CD4-positive, alpha-beta T cell treated with Interferon alpha-2 for 1 hour (primary cell): ENCODE data around the gene MCTP1.

ENCODE experiments used
- DNase-seq, 2 donors: peaks; one replicate each; pipeline ENCODE4 v3.0.0-alpha.2; 2020 to 2022

The MCTP1 gene

DNA sequence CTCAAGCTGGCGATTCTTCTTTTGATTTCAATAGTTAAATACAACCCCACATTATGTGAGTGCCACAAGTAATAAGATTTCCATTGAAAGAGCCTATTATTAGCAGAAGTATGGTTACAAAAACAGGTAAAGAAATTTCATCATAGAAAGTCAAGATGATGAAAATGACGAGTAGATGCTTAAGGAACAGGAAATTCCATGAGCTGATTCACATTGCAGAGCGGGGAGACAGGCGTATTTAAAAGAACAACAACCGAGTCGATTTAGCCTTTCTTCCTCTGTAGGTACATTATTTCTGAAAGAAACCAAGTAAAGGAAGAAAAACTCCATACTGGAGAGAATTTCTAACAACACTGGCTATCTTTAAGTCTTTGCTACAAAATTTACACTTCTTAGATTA, 356.0 kb downstream of the MCTP1 start:
- no peak for DNase-seq

DNA sequence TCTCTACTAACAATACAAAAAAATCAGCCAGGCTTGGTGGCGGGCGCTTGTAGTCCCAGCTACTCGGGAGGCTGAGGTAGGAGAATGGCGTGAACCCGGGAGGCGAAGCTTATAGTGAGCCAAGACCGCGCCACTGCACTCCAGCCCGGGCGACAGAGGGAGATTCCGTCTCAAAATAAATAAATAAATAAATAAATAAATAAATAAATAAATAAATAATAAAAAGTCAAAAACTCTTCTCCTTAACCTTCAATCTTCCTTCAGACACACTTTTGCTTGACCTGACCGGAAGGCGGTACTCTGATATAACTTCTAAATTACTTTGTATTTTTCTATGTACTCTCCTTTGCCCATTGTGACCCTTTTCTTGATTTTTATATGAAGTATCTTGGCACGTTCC, 364.3 kb downstream of the MCTP1 start:
- no peak for DNase-seq

DNA sequence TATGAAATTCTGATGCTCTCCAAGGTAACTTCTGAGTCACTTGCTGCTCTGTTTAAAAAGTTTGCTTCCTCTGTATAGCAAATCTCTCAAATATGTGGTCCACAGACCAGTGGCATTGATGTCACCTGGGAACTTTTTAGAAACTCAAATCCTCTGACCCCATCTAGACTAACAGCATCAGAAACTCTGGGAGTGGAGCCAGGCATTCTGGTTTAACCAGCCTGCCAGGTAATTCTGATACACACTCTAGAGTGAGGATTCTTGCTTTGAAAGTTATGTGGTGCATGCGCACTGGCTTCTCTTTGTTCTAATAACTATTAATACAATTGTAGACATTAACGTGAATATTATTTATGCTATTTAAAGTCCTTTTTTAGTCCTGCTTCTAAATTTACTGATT, 368.3 kb downstream of the MCTP1 start:
- DNase-seq, result no peak

GRCh38 chr5:94911276-94911675, 373.6 kb downstream of the MCTP1 start:
- no peak for DNase-seq

DNA sequence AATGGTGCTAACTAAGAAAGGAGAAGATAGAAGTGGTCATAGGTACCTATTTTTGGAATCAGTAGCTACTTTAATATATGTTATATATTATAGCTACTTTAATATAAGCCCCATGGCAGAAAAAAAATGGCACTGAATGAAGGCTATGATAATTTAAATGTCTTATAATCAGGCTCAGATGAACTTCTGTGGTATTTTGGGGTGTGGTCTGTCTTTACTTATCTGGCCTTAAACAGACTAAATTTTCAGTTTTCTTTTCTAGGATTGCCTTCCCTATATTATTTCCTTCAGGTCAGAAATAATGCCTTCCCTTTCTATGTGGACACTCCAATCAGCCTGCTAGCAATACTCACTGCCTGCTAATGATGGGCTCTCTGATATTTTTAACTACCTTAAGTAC, 374.2 kb downstream of the MCTP1 start:
- DNase-seq, result no peak

DNA sequence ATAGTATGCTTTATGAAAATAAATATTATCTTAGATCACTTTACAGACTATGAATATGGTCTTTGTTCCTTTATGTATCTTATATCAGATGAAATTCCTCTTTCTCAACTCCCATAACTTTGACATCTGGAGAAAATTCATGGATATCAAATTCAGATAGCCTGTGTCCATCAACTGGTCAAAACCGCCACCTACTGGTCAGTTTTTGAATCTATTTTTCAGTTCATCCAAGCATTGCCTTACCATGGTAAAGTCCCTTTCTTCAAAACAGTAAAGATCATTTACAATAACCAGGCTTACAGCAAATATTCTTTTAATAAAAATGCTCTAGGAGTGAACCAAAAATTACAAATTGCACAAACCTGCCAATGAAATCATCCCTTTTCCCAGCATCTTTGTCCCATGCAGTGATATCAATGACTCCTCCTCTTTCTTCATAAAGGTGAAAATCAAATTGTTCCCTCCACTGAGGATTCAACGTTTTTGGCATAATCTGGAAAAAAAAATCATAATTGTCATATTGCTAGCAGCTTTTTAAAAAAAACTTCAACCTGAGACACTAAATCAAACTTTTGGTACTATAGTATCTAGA, 375.9 kb downstream of the MCTP1 start:
- peak in 1 of 2 donors; percentile 4 for DNase-seq

DNA sequence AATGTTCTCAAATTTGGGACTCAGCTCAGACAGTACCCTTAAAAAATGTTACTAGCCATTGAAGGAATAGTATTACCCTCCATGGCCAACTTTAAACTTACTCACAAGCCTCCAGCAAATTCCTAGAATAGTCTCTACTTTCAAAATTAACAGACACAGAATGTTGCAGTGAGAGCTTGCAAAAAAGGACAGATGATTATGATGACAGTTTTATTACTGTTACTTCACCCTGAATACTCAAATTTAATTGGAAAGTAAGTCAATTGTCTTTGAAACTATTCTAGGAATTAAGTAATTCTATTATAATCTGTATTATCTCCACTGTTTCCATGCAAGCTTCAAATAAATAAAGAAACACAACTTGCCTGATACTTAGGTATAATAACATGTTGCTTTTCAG, 378.1 kb downstream of the MCTP1 start:
- DNase-seq, result no peak

DNA sequence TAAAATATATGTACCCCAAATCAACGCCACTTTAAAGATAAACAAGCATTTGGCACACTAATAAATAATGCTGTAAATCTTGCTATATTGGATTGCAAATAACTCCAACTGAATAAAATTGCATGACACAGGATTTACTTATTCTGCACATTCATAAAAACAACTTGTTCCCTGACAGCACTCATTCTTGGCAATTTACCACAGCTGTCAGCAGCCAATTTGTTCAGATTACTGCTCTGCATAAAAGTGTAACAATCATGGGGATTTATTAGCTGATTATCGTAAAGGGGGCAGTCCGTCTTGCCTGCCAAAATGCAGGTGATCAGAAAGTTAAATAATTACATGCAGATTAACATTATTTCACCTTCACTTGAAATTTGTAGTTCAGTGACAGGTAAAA, 381.2 kb downstream of the MCTP1 start:
- DNase-seq, result no peak

DNA sequence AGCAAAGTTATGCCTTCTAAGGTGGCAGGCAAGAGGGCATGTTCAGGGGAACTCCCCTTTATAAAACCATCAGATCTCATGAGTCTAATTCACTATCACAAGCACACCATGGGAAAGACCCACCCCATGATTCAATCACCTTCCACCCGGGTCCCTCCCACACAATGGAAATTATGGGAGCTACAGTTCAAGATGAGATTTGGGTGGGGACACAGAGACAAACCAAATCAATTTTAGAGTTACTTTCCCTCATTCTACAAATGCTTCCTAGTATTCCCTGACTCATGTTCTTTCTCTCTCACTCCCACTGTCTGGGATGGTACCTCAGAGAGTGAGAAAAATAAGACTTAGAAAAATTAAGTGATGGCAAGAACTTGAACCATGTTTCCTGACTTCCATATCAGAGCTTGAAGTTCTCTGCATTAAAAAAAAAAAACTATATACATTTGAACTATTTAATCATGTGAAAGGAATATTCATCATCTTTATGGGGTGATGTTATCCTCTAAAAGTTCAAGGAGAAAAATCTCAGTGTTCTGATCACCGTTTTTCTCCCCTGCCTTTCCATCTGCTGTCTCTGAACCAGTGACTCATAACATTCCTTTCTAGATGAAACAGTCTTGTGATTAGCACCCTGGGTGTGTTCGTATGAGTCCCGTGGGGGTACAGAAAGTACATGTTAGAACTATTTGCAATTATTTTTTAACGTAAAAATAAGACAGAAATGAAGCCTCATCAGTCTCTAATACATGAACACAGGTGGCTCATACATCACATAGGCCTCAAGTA, 383.5 kb downstream of the MCTP1 start:
- no peak for DNase-seq

DNA sequence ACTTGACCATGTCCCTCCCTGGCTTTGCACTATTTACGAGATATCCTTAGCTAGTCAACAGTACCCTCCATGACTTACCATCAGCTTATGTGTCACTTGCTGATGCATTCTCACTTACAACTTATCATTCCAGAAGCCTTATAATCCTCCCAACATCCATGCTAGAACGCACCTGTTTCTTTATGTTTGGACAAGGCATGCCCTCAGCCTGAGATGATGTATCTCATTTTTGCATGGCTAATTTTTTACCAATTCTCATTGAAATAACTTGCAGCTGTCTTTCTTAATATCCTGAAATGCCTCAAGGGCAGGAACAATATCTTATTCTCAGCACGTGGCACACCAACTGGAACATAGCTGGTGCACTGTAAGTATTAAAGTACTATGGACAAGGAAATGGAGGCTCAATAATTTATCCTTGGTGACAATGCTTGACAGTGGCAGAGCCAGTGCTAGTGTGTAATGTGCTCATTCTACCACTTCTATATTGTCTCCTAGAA, 384.8 kb downstream of the MCTP1 start:
- DNase-seq, result no peak

DNA sequence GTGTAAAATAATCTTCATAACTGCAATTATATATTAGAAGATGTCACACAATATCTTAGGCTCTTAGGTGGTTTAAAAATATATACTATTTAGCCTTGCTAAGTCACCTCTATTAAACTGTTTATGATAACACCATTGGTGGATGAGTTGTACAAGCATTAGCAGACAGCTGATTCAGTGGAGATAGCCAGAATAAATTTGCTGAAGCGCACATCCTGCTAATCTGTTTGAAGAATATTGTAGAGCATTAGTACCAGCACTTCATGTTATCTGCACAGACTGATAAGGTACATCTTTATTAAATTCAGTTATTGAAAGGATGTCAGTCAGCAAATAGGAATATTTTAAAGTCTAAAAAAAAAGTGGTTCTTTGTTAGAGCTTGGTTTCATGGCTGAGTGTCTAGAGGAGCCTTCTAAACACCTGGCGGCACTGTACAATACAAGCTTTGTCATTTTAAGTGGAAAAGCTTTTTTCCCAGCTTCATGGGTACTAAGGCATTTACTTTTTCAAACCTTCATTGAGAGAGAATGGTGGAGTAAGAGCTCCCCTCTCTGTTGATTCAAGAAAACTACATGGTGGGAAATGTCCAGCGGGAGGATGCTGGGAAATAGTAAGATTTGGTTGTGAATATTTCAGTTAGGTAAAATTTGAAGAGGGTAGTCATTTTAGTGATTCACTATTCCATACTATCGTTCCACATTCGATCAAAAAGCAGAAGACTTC, 391.3 kb downstream of the MCTP1 start:
- no peak for DNase-seq

DNA sequence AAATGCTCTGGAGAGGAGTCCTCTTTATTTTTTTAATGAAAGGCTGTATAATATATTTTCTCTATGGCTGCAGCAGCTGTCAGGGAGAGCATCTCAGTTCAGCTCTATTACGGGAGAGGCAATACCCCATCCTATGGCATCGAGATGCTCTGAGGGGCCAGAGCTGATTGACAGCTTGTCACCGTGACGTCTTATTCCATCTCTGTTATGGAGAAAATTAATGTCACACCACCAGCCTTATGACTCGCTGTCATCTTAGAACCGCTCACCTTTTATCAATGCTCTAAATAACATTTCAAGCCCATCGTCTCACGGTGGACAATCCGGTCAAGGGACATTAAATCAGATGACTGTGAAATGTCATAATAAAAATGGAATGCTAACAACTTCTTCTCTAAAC, 392.9 kb downstream of the MCTP1 start:
- DNase-seq, result no peak

GRCh38 chr5:94891565-94891964, 393.3 kb downstream of the MCTP1 start:
- no peak for DNase-seq

- no peak for DNase-seq
Measured at GRCh38 chr5:94890907-94891306, 394.0 kb downstream of the MCTP1 start.

DNA sequence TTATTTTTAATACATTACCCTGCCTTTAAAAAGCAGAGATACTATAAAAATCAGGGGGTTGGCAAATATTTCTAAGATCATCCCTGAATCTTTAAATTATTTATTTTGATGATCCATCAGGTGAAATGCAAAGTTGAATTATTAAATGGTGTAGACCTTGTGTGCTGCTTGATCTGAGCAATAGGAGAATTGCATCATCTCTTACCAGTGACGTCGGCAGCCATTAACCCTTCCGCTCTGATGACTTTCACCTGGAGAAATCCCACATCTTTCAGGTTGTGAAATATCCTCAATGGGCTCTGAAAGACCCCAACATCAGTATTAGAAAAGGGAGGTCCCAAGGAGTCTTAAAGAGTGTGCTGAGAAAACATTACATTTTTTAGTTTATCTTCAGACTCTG, 396.2 kb downstream of the MCTP1 start:
- no peak for DNase-seq

DNA sequence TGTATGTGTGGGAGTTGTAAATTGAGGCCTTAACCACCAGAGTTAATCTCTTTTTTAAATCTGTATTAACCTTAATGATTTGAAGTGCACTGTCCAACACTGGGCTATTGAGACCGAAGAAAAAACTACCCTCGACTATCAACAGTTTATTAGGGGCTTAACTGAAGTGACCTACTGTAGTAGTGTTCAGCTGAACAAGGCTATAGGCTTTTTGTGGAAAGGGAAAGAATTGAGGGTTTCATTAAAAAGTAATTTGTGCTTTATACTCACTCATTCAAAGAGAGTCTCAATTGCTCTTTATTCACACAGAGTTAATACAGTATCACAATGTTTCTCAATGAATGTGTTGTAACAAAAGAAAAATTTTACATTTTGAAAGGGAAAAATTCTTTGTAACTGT, 399.0 kb downstream of the MCTP1 start:
- no peak for DNase-seq

DNA sequence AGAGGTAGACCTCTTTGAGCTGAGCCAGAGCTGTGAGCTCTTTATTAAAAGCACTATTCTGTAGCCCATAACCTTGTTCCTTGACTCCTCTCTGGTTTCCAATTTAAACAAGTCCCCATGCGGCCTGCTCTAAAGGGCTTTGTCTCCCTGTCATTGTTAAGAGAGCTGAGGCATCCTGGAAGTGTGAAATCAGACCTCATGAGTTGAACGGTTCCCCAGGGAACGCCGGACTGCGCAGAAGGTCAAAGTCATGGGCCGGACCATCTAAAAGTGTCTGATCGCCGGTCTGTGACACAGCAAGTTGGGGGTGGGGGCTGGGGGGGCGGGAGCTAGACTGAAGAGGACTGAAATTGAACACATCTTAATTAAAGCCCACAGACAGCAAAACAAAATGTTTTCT, 400.6 kb downstream of the MCTP1 start:
- DNase-seq, result no peak

GRCh38 chr5:94872526-94872925, 412.4 kb downstream of the MCTP1 start:
- DNase-seq, result no peak

DNA sequence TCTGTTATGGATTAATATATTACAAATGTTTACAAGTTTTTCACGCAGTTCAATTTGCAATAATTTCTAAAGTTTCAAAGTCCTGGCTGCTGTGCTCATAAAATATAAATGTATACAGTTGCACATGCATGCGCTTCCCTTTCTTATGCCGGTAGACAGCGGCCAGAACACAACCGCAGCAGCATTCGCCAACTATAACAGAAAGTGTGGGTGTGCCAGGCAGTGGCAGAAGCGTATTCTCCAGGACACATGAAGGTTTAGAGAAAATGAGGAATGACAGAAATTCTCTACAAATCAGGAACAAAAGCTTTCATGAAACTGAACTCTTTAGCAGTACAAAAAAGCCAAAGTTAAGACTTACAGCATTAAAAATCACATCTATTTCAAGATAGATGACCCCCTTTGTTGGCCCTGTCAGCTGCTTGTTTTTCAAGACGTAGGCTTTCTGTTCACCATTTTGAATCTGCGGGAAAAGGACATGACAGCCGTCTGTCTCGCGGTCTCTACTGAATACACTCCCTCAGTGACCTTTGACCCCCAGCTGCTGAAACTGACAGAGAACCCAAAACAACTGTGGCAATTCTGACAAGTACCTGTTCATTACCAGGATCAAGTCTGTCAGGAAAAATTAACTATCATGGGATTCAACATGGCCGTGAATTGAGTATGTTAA, 414.2 kb downstream of the MCTP1 start:
- no peak for DNase-seq

DNA sequence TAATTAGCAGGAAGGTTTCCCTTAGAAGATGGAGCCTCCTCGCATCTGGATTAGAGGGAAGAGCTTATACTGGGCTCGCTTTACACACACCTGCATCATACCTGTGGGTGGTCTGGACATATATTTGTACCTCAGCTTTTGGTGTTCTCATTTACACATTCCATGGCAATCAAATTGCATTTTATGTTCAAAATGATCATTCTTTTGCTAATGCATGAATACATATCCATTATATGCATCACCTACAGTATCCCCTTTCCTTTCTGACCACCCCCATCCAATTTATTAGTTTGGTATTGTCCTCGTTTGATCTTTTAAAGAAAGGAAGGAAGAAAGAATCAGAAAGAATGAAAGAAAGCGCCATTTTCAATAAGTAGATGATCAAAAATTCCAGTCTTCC, 415.0 kb downstream of the MCTP1 start:
- no peak for DNase-seq

DNA sequence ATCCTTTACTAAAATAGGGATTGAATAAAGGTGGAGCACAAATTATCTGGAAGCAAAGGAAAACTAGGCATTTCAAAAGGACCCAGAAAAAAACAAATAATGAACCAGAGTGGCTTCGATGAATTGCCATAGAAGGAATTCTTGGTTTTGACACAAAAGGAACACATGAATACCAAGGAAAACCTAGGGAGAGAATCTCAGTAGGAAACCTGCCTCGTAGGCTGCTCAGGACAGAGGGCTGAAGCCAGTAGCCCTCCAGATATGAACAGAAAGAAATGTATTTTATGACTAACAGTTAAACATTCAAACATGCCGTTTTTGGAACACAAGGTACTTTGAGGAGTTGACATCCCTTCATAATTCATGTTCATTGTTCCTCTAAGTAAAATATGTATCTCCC, 420.9 kb downstream of the MCTP1 start:
- no peak for DNase-seq

GRCh38 chr5:94857111-94857510, 427.8 kb downstream of the MCTP1 start:
- DNase-seq, result no peak

- no peak for DNase-seq
Measured at GRCh38 chr5:94856257-94856800, 428.6 kb downstream of the MCTP1 start.
